ENCODE data around the gene DAG1. TPM values are rescaled to one million over a fixed set of nuclear protein-coding genes. Genes with fewer than 3 reads are reported as not detected.
A peak's percentile ranks its signal among the peaks of the same experiment; 100 is the strongest.

Gene DAG1
- total RNA-seq, 2 experiments from 2014 or later: 10.9 to 14.9 TPM

DNA sequence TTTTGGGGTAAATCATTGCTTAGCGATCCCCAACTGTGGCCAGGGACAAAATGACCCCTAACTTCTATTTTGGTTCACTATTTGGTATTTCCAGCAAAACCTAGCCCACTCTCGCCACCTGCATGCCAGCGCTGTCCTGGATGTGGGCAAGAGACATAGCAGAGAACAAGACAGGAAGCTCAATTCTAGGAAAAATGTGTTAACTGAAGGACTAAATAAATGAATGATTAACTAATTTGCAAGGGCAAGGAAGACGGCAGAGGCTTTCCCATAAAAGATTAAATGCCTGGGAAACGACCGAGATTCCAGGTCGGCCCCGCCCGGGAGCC lies 41.4 kb upstream of the DAG1 start:
- no peaks in the 10 kb centered on the region for H3K9me2 ChIP-seq (ENCODE audit: insufficient read depth, low read length)
- no peaks in the 10 kb centered on the region for H4K20me1 ChIP-seq (ENCODE audit: insufficient read depth, low read length)
- BruUV-seq (replicated peaks): TSS peak; percentile 87
- CTCF ChIA-PET (ENCODE audit: unreplicated experiment): no interaction called here
- H3K4me2 ChIP-seq (ENCODE audit: low read length): peak overlapping the region; percentile 68
- no peaks in the 10 kb centered on the region for H3K79me2 ChIP-seq (ENCODE audit: insufficient read depth, low read depth, low read length)
- no peaks in the 10 kb centered on the region for H3K36me3 ChIP-seq (ENCODE audit: insufficient read depth, low read length)
- POLR2A ChIA-PET: interaction anchor here (0.7 to 1.8 kb wide), 10 partner anchors 13 to 450 kb away, joined by 3 to 12 read pairs (median 4); partner anchors contain the start of gene USP4
- peak; percentile 31 for DNase-seq (ENCODE audit: low spot score)
- peaks cover 14% of the 10 kb centered on the region for H3K4me1 ChIP-seq (ENCODE audit: insufficient read depth, low read length, poor library complexity, severe bottlenecking)
- peak overlapping the region; percentile 79; the same call in 1 of the 2 replicates for H2AFZ ChIP-seq (ENCODE audit: low read length)
- H3K9me3 ChIP-seq (ENCODE audit: low read length): no peaks in the 10 kb centered on the region
- TF ChIP-seq, protein P1, sequence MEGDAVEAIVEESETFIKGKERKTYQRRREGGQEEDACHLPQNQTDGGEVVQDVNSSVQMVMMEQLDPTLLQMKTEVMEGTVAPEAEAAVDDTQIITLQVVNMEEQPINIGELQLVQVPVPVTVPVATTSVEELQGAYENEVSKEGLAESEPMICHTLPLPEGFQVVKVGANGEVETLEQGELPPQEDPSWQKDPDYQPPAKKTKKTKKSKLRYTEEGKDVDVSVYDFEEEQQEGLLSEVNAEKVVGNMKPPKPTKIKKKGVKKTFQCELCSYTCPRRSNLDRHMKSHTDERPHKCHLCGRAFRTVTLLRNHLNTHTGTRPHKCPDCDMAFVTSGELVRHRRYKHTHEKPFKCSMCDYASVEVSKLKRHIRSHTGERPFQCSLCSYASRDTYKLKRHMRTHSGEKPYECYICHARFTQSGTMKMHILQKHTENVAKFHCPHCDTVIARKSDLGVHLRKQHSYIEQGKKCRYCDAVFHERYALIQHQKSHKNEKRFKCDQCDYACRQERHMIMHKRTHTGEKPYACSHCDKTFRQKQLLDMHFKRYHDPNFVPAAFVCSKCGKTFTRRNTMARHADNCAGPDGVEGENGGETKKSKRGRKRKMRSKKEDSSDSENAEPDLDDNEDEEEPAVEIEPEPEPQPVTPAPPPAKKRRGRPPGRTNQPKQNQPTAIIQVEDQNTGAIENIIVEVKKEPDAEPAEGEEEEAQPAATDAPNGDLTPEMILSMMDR (conservative IDR thresholded peaks at IDR 0.05; ENCODE audit: low read length): no peak
- no peak for TF ChIP-seq EZH2phosphoT487 (IDR thresholded peaks at IDR 0.05; ENCODE audit: borderline replicate concordance, low read depth, low read length)
- H3K4me3 ChIP-seq (ENCODE audit: low read depth, low read length, poor library complexity, severe bottlenecking): peak overlapping the region; percentile 71
- intact Hi-C loops (cut with micrococcal nuclease; ENCODE audit: unreplicated experiment): loop anchor here (1.0 kb wide), 4 partner anchors 12 to 88 kb away; partner anchors contain the start of genes DAG1 and USP4
- H3K27ac ChIP-seq (ENCODE audit: low read depth, low read length, poor library complexity, severe bottlenecking): peak overlapping the region; percentile 82

DNA sequence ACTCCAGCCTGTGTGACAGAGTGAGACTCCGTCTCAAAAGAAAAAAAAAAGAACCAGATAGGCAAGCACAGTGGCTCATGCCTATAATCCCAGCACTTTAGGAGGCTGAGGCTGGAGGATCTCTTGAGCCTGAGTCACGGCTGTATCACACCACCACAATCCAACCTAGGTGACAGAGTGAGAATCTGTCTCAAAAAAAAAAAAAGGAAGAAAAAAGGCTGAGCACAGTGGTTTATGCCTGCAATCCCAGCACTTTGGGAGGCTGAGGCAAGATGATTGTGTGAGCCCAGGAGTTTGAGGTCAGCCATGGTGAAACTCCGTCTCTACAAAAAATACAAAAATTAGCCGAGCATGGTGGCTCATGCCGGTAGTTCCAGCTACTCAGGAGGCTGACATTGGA lies 35.3 kb upstream of the DAG1 start:
- Histone ChIP-seq H3K9me2 (ENCODE audit: insufficient read depth, low read length) (no peaks in the 10 kb centered on the region), H3K79me2 (ENCODE audit: insufficient read depth, low read depth, low read length) (no peaks in the 10 kb centered on the region), H3K36me3 (ENCODE audit: insufficient read depth, low read length) (no peaks in the 10 kb centered on the region), H3K27ac (ENCODE audit: low read depth, low read length, poor library complexity, severe bottlenecking) (no peak overlapping the region), H3K9me3 (ENCODE audit: low read length) (no peaks in the 10 kb centered on the region), H3K4me1 (ENCODE audit: insufficient read depth, low read length, poor library complexity, severe bottlenecking) (peaks cover 6% of the 10 kb centered on the region), H2AFZ (ENCODE audit: low read length) (no peak overlapping the region), H4K20me1 (ENCODE audit: insufficient read depth, low read length) (no peaks in the 10 kb centered on the region), H3K4me3 (ENCODE audit: low read depth, low read length, poor library complexity, severe bottlenecking) (no peak overlapping the region), H3K4me2 (ENCODE audit: low read length) (no peak overlapping the region)
- DNase-seq (ENCODE audit: low spot score): no peak
- TF ChIP-seq, protein P1 (conservative IDR thresholded peaks at IDR 0.05; ENCODE audit: low read length): no peak
- TF ChIP-seq EZH2phosphoT487 (IDR thresholded peaks at IDR 0.05; ENCODE audit: borderline replicate concordance, low read depth, low read length): no peak
- POLR2A ChIA-PET: interaction anchor here (0.7 kb wide), 2 partner anchors 167 to 354 kb away, joined by 3 read pairs; no protein-coding TSS in a partner anchor
- intact Hi-C loops (cut with micrococcal nuclease; ENCODE audit: unreplicated experiment): no loop called here
- CTCF ChIA-PET (ENCODE audit: unreplicated experiment): no interaction called here
- no TSS peak for BruUV-seq (replicated peaks)

DNA sequence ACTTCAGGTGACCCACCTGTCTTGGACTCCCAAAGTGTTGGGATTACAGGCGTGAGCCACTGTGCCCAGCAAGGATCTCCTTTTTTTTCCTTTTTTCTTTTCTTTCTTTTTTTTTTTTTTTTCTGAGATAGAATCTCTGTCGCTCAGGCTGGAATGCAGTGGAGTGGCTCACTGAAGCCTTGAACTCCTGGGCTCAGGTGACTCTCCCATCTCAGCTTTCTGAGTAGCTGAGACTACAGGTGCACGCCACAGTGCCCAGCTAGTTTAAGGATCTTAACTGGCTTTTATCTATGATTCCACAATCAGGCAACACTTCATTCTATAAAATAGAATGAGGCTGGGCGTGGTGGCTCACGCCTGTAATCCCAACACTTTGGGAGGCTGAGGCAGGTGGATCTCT lies 24.7 kb upstream of the DAG1 start:
- Histone ChIP-seq H3K79me2 (ENCODE audit: insufficient read depth, low read depth, low read length) (no peaks in the 10 kb centered on the region), H4K20me1 (ENCODE audit: insufficient read depth, low read length) (no peaks in the 10 kb centered on the region), H2AFZ (ENCODE audit: low read length) (no peak overlapping the region), H3K36me3 (ENCODE audit: insufficient read depth, low read length) (no peaks in the 10 kb centered on the region), H3K9me3 (ENCODE audit: low read length) (no peaks in the 10 kb centered on the region), H3K27ac (ENCODE audit: low read depth, low read length, poor library complexity, severe bottlenecking) (no peak overlapping the region), H3K9me2 (ENCODE audit: insufficient read depth, low read length) (no peaks in the 10 kb centered on the region), H3K4me2 (ENCODE audit: low read length) (no peak overlapping the region), H3K4me1 (ENCODE audit: insufficient read depth, low read length, poor library complexity, severe bottlenecking) (peaks cover 31% of the 10 kb centered on the region), H3K4me3 (ENCODE audit: low read depth, low read length, poor library complexity, severe bottlenecking) (no peak overlapping the region)
- TF ChIP-seq, protein P1 (conservative IDR thresholded peaks at IDR 0.05; ENCODE audit: low read length): no peak
- no peak for TF ChIP-seq EZH2phosphoT487 (IDR thresholded peaks at IDR 0.05; ENCODE audit: borderline replicate concordance, low read depth, low read length)
- ChIA-PET POLR2A (interaction anchor here (0.6 to 2.3 kb wide), 6 partner anchors 12 to 317 kb away, joined by 3 to 18 read pairs (median 6); partner anchors contain the start of genes NICN1, RHOA and USP4), CTCF (ENCODE audit: unreplicated experiment) (interaction anchor here (0.6 kb wide), 1 partner anchor 28 kb away, joined by 3 read pairs; no protein-coding TSS in a partner anchor)
- intact Hi-C loops (cut with micrococcal nuclease; ENCODE audit: unreplicated experiment): no loop called here
- no TSS peak for BruUV-seq (replicated peaks)
- DNase-seq (ENCODE audit: low spot score): no peak

All from OCI-LY7 (cell line).